Liver (tissue), 9 donors: ENCODE measurements around the gene EOMES. TPM values are rescaled to one million over a fixed set of nuclear protein-coding genes. Genes with fewer than 3 reads are reported as not detected.

Source experiments
- DNase-seq: peaks from one replicate; pipeline ENCODE4 v3.0.0-alpha.2; 2017; ENCODE audit warnings: low spot score
- H3K27ac ChIP-seq, 2 donors: one replicate each; pipeline ENCODE4 v1.7.0; 2013; ENCODE audit warnings: inconsistent platforms in 2 of 2, low read length in 2 of 2, control low read depth in 1 of 2, low read depth in 1 of 2, mild to moderate bottlenecking in 1 of 2
- H3K27me3 ChIP-seq, 4 donors: one replicate each; pipeline versions ENCODE4 v1.6.1 to v1.7.0; 2013; ENCODE audit warnings: low read length in 3 of 4, inconsistent platforms in 1 of 4, mild to moderate bottlenecking in 1 of 4, moderate library complexity in 1 of 4; ENCODE audit not compliant: control insufficient read depth in 4 of 4, insufficient read depth in 4 of 4
- H3K36me3 ChIP-seq, 4 donors: one replicate each; pipeline versions ENCODE4 v1.6.1 to v1.7.0; 2013; ENCODE audit warnings: low read length in 3 of 4, mild to moderate bottlenecking in 3 of 4, low read depth in 1 of 4, moderate library complexity in 1 of 4; ENCODE audit not compliant: control insufficient read depth in 4 of 4, insufficient read depth in 3 of 4
- H3K4me1 ChIP-seq, 4 donors: one replicate each; pipeline versions ENCODE4 v1.6.1 to v1.7.0; 2013; ENCODE audit warnings: low read length in 3 of 4, mild to moderate bottlenecking in 3 of 4, moderate library complexity in 1 of 4; ENCODE audit not compliant: control insufficient read depth in 4 of 4, insufficient read depth in 4 of 4
- H3K4me3 ChIP-seq, 3 donors: one replicate each; pipeline versions ENCODE4 v1.6.1 to v1.7.0; 2013; ENCODE audit warnings: low read length in 3 of 3, control low read depth in 1 of 3, low read depth in 1 of 3, mild to moderate bottlenecking in 1 of 3
- H3K9ac ChIP-seq, 2 donors: one replicate each; pipeline ENCODE4 v1.7.0; 2013; ENCODE audit warnings: low read length in 2 of 2, mild to moderate bottlenecking in 2 of 2, moderate library complexity in 2 of 2, control low read depth in 1 of 2, low read depth in 1 of 2
- H3K9me3 ChIP-seq, 4 donors: one replicate each; pipeline versions ENCODE4 v1.6.1 to v1.7.0; 2013; ENCODE audit warnings: low read length in 3 of 4; ENCODE audit not compliant: control insufficient read depth in 4 of 4
- ATF3 ChIP-seq: IDR thresholded peaks from 2 replicates; pipeline ENCODE4 v1.6.1; 2016; ENCODE audit warnings: antibody characterized with exemption
- CTCF ChIP-seq: fragments of 150-350 bp; IDR thresholded peaks from 2 replicates; pipeline ENCODE4 v1.5.1; 2017; ENCODE audit warnings: improper control_type of control experiment, low read depth, low read length; ENCODE audit not compliant: missing input control
- EGR1 ChIP-seq, 2 donors: IDR thresholded peaks; 2 replicates each; pipeline ENCODE4 v1.6.1; 2016 to 2018; ENCODE audit warnings: antibody characterized with exemption in 2 of 2, low read depth in 2 of 2
- FOXA1 ChIP-seq: IDR thresholded peaks from 2 replicates; pipeline ENCODE4 v1.6.1; 2016; ENCODE audit warnings: antibody characterized with exemption
- FOXA2 ChIP-seq: IDR thresholded peaks from 2 replicates; pipeline ENCODE4 v1.6.1; 2016; ENCODE audit warnings: antibody characterized with exemption
- GABPA ChIP-seq, 2 donors: IDR thresholded peaks in 1 of 2; conservative IDR thresholded peaks in 1 of 2; 2 replicates each; pipeline ENCODE4 v1.6.1; 2016; ENCODE audit warnings: antibody characterized with exemption in 2 of 2, mild to moderate bottlenecking in 1 of 2, moderate library complexity in 1 of 2
- HNF4A ChIP-seq, 2 donors: conservative IDR thresholded peaks; 2 replicates each; pipeline ENCODE4 v1.6.1; 2016; ENCODE audit warnings: antibody characterized with exemption in 2 of 2, mild to moderate bottlenecking in 2 of 2
- HNF4G ChIP-seq: IDR thresholded peaks from 2 replicates; pipeline ENCODE4 v1.6.1; 2016; ENCODE audit warnings: antibody characterized with exemption
- JUND ChIP-seq, 2 donors: IDR thresholded peaks; 2 replicates each; pipeline ENCODE4 v1.6.1; 2016; ENCODE audit warnings: antibody characterized with exemption in 2 of 2
- MAX ChIP-seq: IDR thresholded peaks from 2 replicates; pipeline ENCODE4 v1.6.1; 2016; ENCODE audit warnings: antibody characterized with exemption
- NR2F2 ChIP-seq: IDR thresholded peaks from 2 replicates; pipeline ENCODE4 v1.6.1; 2016; ENCODE audit warnings: antibody characterized with exemption
- RAD21 ChIP-seq, 2 donors: IDR thresholded peaks; 2 replicates each; pipeline ENCODE4 v1.6.1; 2016; ENCODE audit warnings: antibody characterized with exemption in 2 of 2, mild to moderate bottlenecking in 2 of 2
- REST ChIP-seq: IDR thresholded peaks from 2 replicates; pipeline ENCODE4 v1.6.1; 2016; ENCODE audit warnings: antibody characterized with exemption, mild to moderate bottlenecking
- RXRA ChIP-seq, 2 donors: IDR thresholded peaks; 2 replicates each; pipeline ENCODE4 v1.6.1; 2017 to 2018; ENCODE audit warnings: antibody characterized with exemption in 2 of 2, mild to moderate bottlenecking in 1 of 2
- SP1 ChIP-seq: IDR thresholded peaks from 2 replicates; pipeline ENCODE4 v1.6.1; 2018; ENCODE audit warnings: antibody characterized with exemption, mild to moderate bottlenecking
- TAF1 ChIP-seq: conservative IDR thresholded peaks from 2 replicates; pipeline ENCODE4 v1.6.1; 2016; ENCODE audit warnings: antibody characterized with exemption, mild to moderate bottlenecking
- YY1 ChIP-seq: IDR thresholded peaks from 2 replicates; pipeline ENCODE4 v1.6.1; 2016; ENCODE audit warnings: antibody characterized with exemption, mild to moderate bottlenecking
- WGBS: extraction: QIAGEN DNeasy Blood & Tissue Kit; methylation state at CpG from one replicate; pipeline ENCODE4 v1.1.7; 2013; 5-methylcytosine and 5-hydroxymethylcytosine counted together
- polyA plus RNA-seq, 2 donors: library from polyadenylated mRNA; stranded (reverse) in 1 of 2; unstranded in 1 of 2; fragments of 200-250 nt in 1 of 2; fragments of >200 nt in 1 of 2; fragmentation: Nextera tagmentation in 1 of 2; extraction: Ambion mirVana in 1 of 2; gene quantifications; one replicate each; pipeline versions ENCODE4 v1.2.1 to v1.2.3, GENCODE V29; 2013 to 2015
- total RNA-seq, 2 donors: library from RNA; depleted of rRNA; stranded (reverse); fragments of >200 nt; gene quantifications; one replicate each; pipeline ENCODE4 v1.2.3, GENCODE V29; 2014
- TF ChIP-seq, protein P1 (sequence below): IDR thresholded peaks from 2 replicates; pipeline ENCODE4 v1.6.1; 2016; ENCODE audit warnings: antibody characterized with exemption
- donor health status: healthy.
- donor health status: healthy.
- donor health status: healthy.
- donor health status: healthy.
- donor health status: healthy.

The EOMES gene
- total and polyA plus RNA-seq, 4 donors: 0.39 to 0.75 (median 0.59) TPM

DNA sequence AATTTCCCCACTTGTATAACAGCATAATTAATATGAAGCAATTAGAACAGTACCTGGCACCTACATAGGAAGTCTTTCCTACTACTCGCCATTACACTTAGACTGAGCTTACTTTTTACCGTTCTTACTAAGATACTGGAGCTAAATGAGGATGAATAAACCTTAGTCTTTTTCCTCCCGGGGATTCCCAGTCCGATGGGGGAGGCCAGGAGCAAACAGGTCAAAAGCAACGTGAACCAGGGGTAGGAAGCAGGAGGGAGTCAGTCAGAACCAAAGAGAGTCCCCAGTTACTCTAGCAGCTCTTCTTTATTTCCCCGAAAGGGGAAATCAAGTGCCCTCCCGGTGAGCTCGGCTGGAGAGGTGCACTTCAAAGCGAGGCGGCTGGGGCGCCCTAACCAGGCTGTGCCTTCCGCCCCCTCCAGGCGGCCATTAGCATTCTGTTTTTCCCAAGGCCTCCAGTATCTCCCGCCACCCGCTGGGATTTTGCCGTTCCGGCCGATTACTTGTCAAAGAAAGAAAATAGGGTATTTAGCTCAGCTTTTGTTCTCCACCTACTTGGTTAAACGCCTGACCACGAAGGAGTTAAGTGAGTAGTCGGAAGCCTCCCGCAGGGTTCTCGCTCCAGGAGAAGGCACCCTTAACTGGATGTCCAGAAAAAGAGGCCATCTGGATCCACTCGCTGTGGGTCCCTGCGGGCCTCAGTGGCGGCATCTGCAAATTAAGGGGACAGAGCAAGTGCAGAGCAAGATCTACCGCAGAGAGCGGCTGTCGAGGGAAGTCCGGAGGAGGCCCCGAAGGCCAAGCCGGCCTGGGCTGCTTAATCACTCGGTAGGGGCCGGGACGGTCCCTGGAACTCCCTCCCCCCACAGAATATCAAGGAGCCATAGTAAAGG is 6.3 kb upstream of the EOMES start:
- WGBS: 6% methylated on average over 35 of the region's 35 CpGs
- Histone ChIP-seq H3K9me3 (no peaks in the 10 kb centered on the region), H3K4me1 (peaks cover 4 to 25% (median 8%) of the 10 kb centered on the region in 4 donors), H3K9ac (no peak overlapping the region), H3K27ac (no peak overlapping the region), H3K36me3 (no peaks in the 10 kb centered on the region), H3K27me3 (peaks cover 8 to 27% (median 12%) of the 10 kb centered on the region in 4 donors), H3K4me3 (peak overlapping the region in 1 of 3 donors; percentile 25)
- DNase-seq: no peak
- no peak for TF ChIP-seq JUND (IDR thresholded peaks at IDR 0.05)
- TF ChIP-seq GABPA (IDR thresholded peaks at IDR 0.05 in 1 of 2, conservative IDR thresholded peaks at IDR 0.05 in 1 of 2): no peak
- TF ChIP-seq MAX: no peak
- TF ChIP-seq SP1: no peak
- no peak for TF ChIP-seq EGR1 (IDR thresholded peaks at IDR 0.05; ENCODE audit: low read depth in 2 of 2)
- TF ChIP-seq REST: no peak
- TF ChIP-seq YY1: no peak
- TF ChIP-seq RXRA (IDR thresholded peaks at IDR 0.05): no peak
- no peak for TF ChIP-seq HNF4A (conservative IDR thresholded peaks at IDR 0.05)
- no peak for TF ChIP-seq NR2F2
- no peak for TF ChIP-seq TAF1
- no peak for TF ChIP-seq ATF3
- TF ChIP-seq, protein P1, sequence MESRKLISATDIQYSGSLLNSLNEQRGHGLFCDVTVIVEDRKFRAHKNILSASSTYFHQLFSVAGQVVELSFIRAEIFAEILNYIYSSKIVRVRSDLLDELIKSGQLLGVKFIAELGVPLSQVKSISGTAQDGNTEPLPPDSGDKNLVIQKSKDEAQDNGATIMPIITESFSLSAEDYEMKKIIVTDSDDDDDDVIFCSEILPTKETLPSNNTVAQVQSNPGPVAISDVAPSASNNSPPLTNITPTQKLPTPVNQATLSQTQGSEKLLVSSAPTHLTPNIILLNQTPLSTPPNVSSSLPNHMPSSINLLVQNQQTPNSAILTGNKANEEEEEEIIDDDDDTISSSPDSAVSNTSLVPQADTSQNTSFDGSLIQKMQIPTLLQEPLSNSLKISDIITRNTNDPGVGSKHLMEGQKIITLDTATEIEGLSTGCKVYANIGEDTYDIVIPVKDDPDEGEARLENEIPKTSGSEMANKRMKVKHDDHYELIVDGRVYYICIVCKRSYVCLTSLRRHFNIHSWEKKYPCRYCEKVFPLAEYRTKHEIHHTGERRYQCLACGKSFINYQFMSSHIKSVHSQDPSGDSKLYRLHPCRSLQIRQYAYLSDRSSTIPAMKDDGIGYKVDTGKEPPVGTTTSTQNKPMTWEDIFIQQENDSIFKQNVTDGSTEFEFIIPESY: no peak
- no peak for TF ChIP-seq FOXA1
- TF ChIP-seq HNF4G: no peak
- no peak for TF ChIP-seq RAD21 (IDR thresholded peaks at IDR 0.05)
- no peak for TF ChIP-seq FOXA2
- no peak for TF ChIP-seq CTCF
